H9 (cell line): ENCODE results near the gene RAD51C. TPM values are rescaled to one million over a fixed set of nuclear protein-coding genes. Genes with fewer than 3 reads are reported as not detected.

Experiments used
- DNase-seq: peaks from one replicate; pipeline ENCODE4 v3.0.0-alpha.2; 2017
- H2AFZ ChIP-seq: one replicate; pipeline ENCODE4 v1.6.1; 2013; ENCODE audit warnings: mild to moderate bottlenecking, low read length, control low read depth, moderate library complexity
- H2AK5ac ChIP-seq: 2 replicates; pipeline ENCODE4 v1.6.1; 2013; ENCODE audit warnings: low read length, control low read depth, mixed read lengths; ENCODE audit not compliant: insufficient read length
- H2BK120ac ChIP-seq: one replicate; pipeline ENCODE4 v1.6.1; 2013; ENCODE audit warnings: low read depth, mild to moderate bottlenecking, low read length, control low read depth, inconsistent platforms; ENCODE audit not compliant: poor library complexity, severe bottlenecking
- H2BK12ac ChIP-seq: 2 replicates; pipeline ENCODE4 v1.6.1; 2013; ENCODE audit warnings: low read length, control low read depth, mixed read lengths, low read depth; ENCODE audit not compliant: insufficient read length
- H2BK15ac ChIP-seq: 2 replicates; pipeline ENCODE4 v1.6.1; 2013; ENCODE audit warnings: low read depth, low read length, control low read depth
- H2BK20ac ChIP-seq: one replicate; pipeline ENCODE4 v1.6.1; 2013; ENCODE audit warnings: low read depth, mild to moderate bottlenecking, low read length, control low read depth, inconsistent platforms; ENCODE audit not compliant: poor library complexity, severe bottlenecking
- H2BK5ac ChIP-seq: 2 replicates; pipeline ENCODE4 v1.6.1; 2013; ENCODE audit warnings: low read length, control low read depth, mixed read lengths; ENCODE audit not compliant: insufficient read length
- H3K14ac ChIP-seq: 2 replicates; pipeline ENCODE4 v1.6.1; 2013; ENCODE audit warnings: low read length, control low read depth; ENCODE audit not compliant: insufficient read depth
- H3K18ac ChIP-seq: 2 replicates; pipeline ENCODE4 v1.6.1; 2013; ENCODE audit warnings: low read depth, mild to moderate bottlenecking, mixed read lengths, low read length, control low read depth; ENCODE audit not compliant: insufficient read length
- H3K23ac ChIP-seq: 2 replicates; pipeline ENCODE4 v1.6.1; 2013; ENCODE audit warnings: low read length, control low read depth, mixed read lengths, low read depth; ENCODE audit not compliant: insufficient read length
- H3K23me2 ChIP-seq: 2 replicates; pipeline ENCODE4 v1.6.1; 2013; ENCODE audit warnings: low read depth, mild to moderate bottlenecking, mixed read lengths, low read length, control low read depth; ENCODE audit not compliant: insufficient read length, poor library complexity, severe bottlenecking
- H3K27ac ChIP-seq: 2 replicates; pipeline ENCODE4 v1.5.1; 2013; ENCODE audit warnings: low read length, control low read depth, mixed read lengths, low read depth; ENCODE audit not compliant: insufficient read length
- H3K27me3 ChIP-seq: 2 replicates; pipeline ENCODE4 v1.6.1; 2013; ENCODE audit warnings: low read length, control low read depth, inconsistent platforms; ENCODE audit not compliant: insufficient read depth
- H3K4ac ChIP-seq: 2 replicates; pipeline ENCODE4 v1.6.1; 2013; ENCODE audit warnings: low read depth, mild to moderate bottlenecking, control low read depth, inconsistent platforms, low read length, moderate library complexity
- H3K4me1 ChIP-seq: 2 replicates; pipeline ENCODE4 v1.6.1; 2013; ENCODE audit warnings: low read length, control low read depth, inconsistent platforms; ENCODE audit not compliant: insufficient read depth
- H3K4me2 ChIP-seq: 2 replicates; pipeline ENCODE4 v1.6.1; 2013; ENCODE audit warnings: low read length, control low read depth, mixed read lengths; ENCODE audit not compliant: insufficient read length, insufficient read depth
- H3K56ac ChIP-seq: 2 replicates; pipeline ENCODE4 v1.6.1; 2013; ENCODE audit warnings: low read depth, mild to moderate bottlenecking, mixed read lengths, low read length, control low read depth; ENCODE audit not compliant: insufficient read length
- H3K79me1 ChIP-seq: 2 replicates; pipeline ENCODE4 v1.6.1; 2013; ENCODE audit warnings: low read depth, mild to moderate bottlenecking, moderate library complexity, low read length, control low read depth, inconsistent platforms; ENCODE audit not compliant: insufficient read depth, poor library complexity, severe bottlenecking
- H3K79me2 ChIP-seq: 2 replicates; pipeline ENCODE4 v1.6.1; 2013; ENCODE audit warnings: low read length, control low read depth, inconsistent platforms; ENCODE audit not compliant: insufficient read depth
- H3K9ac ChIP-seq: 2 replicates; pipeline ENCODE4 v1.6.1; 2013; ENCODE audit warnings: low read length, control low read depth, mixed read lengths; ENCODE audit not compliant: insufficient read length; ENCODE audit errors: extremely low read depth
- H3K9me3 ChIP-seq: one replicate; pipeline ENCODE4 v1.6.1; 2013; ENCODE audit warnings: low read depth, low read length, inconsistent platforms; ENCODE audit not compliant: control insufficient read depth
- H3T11ph ChIP-seq: one replicate; pipeline ENCODE4 v1.6.1; 2013; ENCODE audit warnings: mild to moderate bottlenecking, low read length, control low read depth, inconsistent platforms
- H4K20me1 ChIP-seq: one replicate; pipeline ENCODE4 v1.6.1; 2013; ENCODE audit not compliant: control insufficient read depth, insufficient read length, insufficient read depth
- H4K5ac ChIP-seq: 2 replicates; pipeline ENCODE4 v1.6.1; 2013; ENCODE audit warnings: low read depth, mild to moderate bottlenecking, mixed read lengths, low read length, control low read depth; ENCODE audit not compliant: insufficient read length
- H4K8ac ChIP-seq: replicated peaks from 2 replicates; pipeline ENCODE4 v1.6.1; 2013; ENCODE audit warnings: low read length, control low read depth, mixed read lengths, low read depth; ENCODE audit not compliant: insufficient read length
- H4K91ac ChIP-seq: 2 replicates; pipeline ENCODE4 v1.6.1; 2013; ENCODE audit warnings: low read depth, mild to moderate bottlenecking, moderate library complexity, mixed read lengths, low read length, control low read depth; ENCODE audit not compliant: insufficient read length
- H3K27ac Mint-ChIP-seq, 3 experiments: 2 replicates in 2 of 3; 3 replicates in 1 of 3; pipeline ENCODE4 v1.8.0; 2020 to 2021; ENCODE audit warnings: mixed read lengths in 3 of 3, mild to moderate bottlenecking in 1 of 3, moderate library complexity in 1 of 3
- H3K27me3 Mint-ChIP-seq: 2 replicates; pipeline ENCODE4 v1.8.0; 2021; ENCODE audit warnings: low read depth, mild to moderate bottlenecking, moderate library complexity, mixed read lengths
- H3K36me3 Mint-ChIP-seq, 3 experiments: 2 replicates in 2 of 3; 3 replicates in 1 of 3; pipeline ENCODE4 v1.8.0; 2020 to 2021; ENCODE audit warnings: low read depth in 3 of 3, mixed read lengths in 3 of 3; ENCODE audit not compliant: insufficient read depth in 1 of 3
- H3K4me1 Mint-ChIP-seq, 2 experiments: 2 replicates each; pipeline ENCODE4 v1.8.0; 2020; ENCODE audit warnings: mixed read lengths in 2 of 2
- H3K4me3 Mint-ChIP-seq, 2 experiments: 2 replicates in 1 of 2; 3 replicates in 1 of 2; pipeline ENCODE4 v1.8.0; 2020 to 2021; ENCODE audit warnings: mild to moderate bottlenecking in 2 of 2, mixed read lengths in 2 of 2, moderate library complexity in 1 of 2
- H3K9me3 Mint-ChIP-seq, 2 experiments: 2 replicates in 1 of 2; 3 replicates in 1 of 2; pipeline ENCODE4 v1.8.0; 2020; ENCODE audit warnings: mild to moderate bottlenecking in 2 of 2, mixed read lengths in 2 of 2, moderate library complexity in 1 of 2
- CTCF ChIP-seq: fragments of 200-600 bp; sonication (generic); conservative IDR thresholded peaks from 3 replicates; pipeline ENCODE4 v1.8.0; 2021; ENCODE audit warnings: antibody characterized with exemption, mild to moderate bottlenecking
- WGBS: extraction: QIAGEN DNeasy Blood & Tissue Kit; methylation state at CpG from one replicate; pipeline ENCODE4 v1.1.7; 2013; ENCODE audit warnings: missing lambda C conversion rate, low lambda C conversion rate, mixed read lengths; ENCODE audit not compliant: insufficient read length; ENCODE audit errors: extremely low coverage; 5-methylcytosine and 5-hydroxymethylcytosine counted together
- total RNA-seq: library from RNA; stranded (reverse); gene quantifications from 2 replicates; pipeline ENCODE4 v1.2.1, GENCODE V29; 2021

The RAD51C gene
- total RNA-seq, 1 experiment from 2014 or later: 11.3 TPM

- WGBS: no CpG with 5 or more reads among the region's 8 CpGs
- no peak overlapping the region for H3T11ph ChIP-seq
- H3K9ac ChIP-seq: no peak overlapping the region
- Mint-ChIP-seq H3K4me3 (no peak overlapping the region), H3K9me3 (no peaks in the 10 kb centered on the region), H3K36me3 (no peaks in the 10 kb centered on the region), H3K27ac (no peak overlapping the region), H3K4me1 (no peaks in the 10 kb centered on the region), H3K27me3 (no peaks in the 10 kb centered on the region)
- H3K18ac ChIP-seq: no peak overlapping the region
- H3K4ac ChIP-seq: no peak overlapping the region
- no peak overlapping the region for H2BK5ac ChIP-seq
- H4K5ac ChIP-seq: no peak overlapping the region
- no peaks in the 10 kb centered on the region for H4K20me1 ChIP-seq
- no peak overlapping the region for H4K91ac ChIP-seq
- no peak overlapping the region for H3K56ac ChIP-seq
- H2BK120ac ChIP-seq: no peak overlapping the region
- no peak overlapping the region for H2BK15ac ChIP-seq
- no peak overlapping the region for H2BK12ac ChIP-seq
- no peaks in the 10 kb centered on the region for H3K79me1 ChIP-seq
- H2AFZ ChIP-seq: no peak overlapping the region
- H3K23me2 ChIP-seq: no peaks in the 10 kb centered on the region
- H3K79me2 ChIP-seq: no peaks in the 10 kb centered on the region
- no peak for DNase-seq
- no peak overlapping the region for H3K23ac ChIP-seq
- H3K4me1 ChIP-seq: no peaks in the 10 kb centered on the region
- H3K27ac ChIP-seq: no peak overlapping the region
- no peak overlapping the region for H2AK5ac ChIP-seq
- TF ChIP-seq CTCF: no peak
- H3K14ac ChIP-seq: no peak overlapping the region
- no peak overlapping the region for H2BK20ac ChIP-seq
- no peaks in the 10 kb centered on the region for H3K9me3 ChIP-seq
- H3K27me3 ChIP-seq: no peaks in the 10 kb centered on the region
- H3K4me2 ChIP-seq: no peak overlapping the region
- H4K8ac ChIP-seq: no peak overlapping the region
Observed at GRCh38 chr17:58741121-58741625, 48.8 kb downstream of the RAD51C start.
